ENCODE data around the gene NEU1.
"Not testable (repeated sequence)": the region's sequence is repeated elsewhere in the genome, so short reads cannot be mapped to it uniquely, and the experiment has no call there.

NEU1 gene

DNA sequence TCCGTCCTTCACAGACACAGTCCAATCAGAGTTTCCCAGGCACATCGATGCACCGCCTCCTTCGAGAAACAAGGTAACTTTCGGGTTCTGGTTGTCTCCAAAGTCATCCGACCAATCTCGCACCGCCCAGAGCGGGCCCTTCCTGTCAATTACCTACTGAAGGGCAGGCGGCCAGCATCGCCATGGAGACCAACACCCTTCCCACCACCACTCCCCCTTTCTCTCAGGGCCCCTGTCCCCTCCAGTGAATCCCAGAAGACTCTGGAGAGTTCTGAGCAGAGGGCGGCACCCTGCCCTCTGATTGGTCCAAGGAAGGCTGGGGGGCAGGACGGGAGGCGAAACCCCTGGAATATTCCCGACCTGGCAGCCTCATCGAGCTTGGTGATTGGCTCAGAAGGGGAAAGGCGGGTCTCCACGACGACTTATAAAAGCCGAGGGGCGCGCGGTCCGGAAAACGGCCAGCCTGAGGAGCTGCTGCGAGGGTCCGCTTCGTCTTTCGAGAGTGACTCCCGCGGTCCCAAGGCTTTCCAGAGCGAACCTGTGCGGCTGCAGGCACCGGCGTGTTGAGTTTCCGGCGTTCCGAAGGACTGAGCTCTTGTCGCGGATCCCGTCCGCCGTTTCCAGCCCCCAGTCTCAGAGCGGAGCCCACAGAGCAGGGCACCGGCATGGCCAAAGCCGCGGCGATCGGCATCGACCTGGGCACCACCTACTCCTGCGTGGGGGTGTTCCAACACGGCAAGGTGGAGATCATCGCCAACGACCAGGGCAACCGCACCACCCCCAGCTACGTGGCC, 35.1 kb downstream of the NEU1 start, which contains the start of gene HSPA1B:
HSPA1B (plus strand) TSS at position 453 of the 794 bp plus-strand sequence; CDS start at position 666, 213 bp downstream.
- ATAC-seq (peak; percentile 82), DNase-seq (ENCODE audit: low spot score in 2 of 2) (peak; percentile 82 to 99)
- peaks cover 49% of the 10 kb centered on the region for H3K4me1 Mint-ChIP-seq
- H3K4me3 Mint-ChIP-seq, result peak within 1 kb of the TSS; percentile 84
- peaks cover 36% of the 10 kb centered on the region for H3K36me3 Mint-ChIP-seq
- H3K27ac Mint-ChIP-seq, result peak within 1 kb of the TSS; percentile 98
- no peaks in the 10 kb centered on the region for H3K9me3 Mint-ChIP-seq

DNA sequence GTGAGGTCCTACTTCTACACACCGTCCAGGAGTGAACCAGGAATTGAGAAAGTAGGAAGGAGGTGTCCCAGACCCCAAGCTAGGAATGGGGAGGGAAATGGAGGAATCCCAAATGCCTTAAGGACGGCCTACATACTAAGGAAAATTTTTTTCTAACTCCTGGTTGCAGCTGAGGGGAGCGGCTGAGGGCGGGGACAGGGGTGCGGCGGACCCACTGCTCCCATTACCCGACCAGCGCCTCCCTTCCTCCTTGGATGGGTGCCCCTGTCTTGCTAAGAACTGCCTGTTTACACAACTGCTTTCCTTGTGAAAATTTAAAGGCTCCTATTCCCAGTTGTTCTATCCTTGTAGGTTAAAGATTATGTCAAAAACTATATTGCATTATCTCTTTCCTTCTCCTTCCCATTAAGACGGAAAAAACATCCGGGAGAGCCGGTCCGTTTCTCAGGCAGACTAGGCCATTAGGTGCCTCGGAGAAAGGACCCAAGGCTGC, 35.8 kb downstream of the NEU1 start:
- ATAC-seq (peak; percentile 2), DNase-seq (ENCODE audit: low spot score in 2 of 2) (no peak)
- Mint-ChIP-seq H3K4me1 (peaks cover 55% of the 10 kb centered on the region), H3K27ac (peak overlapping the region; percentile 98), H3K36me3 (peaks cover 41% of the 10 kb centered on the region), H3K4me3 (peak overlapping the region; percentile 84), H3K9me3 (no peaks in the 10 kb centered on the region)

DNA sequence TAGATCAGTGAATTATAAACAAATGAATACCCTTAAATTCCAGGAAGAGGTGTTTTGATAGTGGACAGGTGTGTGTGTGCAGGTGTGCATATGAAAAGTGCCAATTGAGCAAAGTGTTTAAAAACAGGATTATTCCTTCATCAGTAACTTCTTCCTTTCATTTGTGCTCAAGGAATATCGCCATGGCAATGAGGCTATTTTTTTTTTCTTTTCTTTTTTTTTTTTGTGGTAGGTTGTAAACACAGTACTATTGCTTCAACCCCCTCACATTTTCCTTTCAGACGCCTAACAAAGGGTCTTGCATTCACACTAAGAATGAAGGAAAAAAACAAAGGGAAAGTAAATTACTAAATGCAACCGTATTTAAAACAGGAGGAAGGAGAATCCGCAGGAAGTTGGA, 37.1 kb downstream of the NEU1 start:
- H3K27ac Mint-ChIP-seq, result peak overlapping the region; percentile 98
- no peak for ATAC-seq
- no peaks in the 10 kb centered on the region for H3K9me3 Mint-ChIP-seq
- H3K36me3 Mint-ChIP-seq, result peaks cover 32% of the 10 kb centered on the region
- H3K4me1 Mint-ChIP-seq, result peaks cover 60% of the 10 kb centered on the region
- no peak for DNase-seq (ENCODE audit: low spot score in 2 of 2)
- H3K4me3 Mint-ChIP-seq, result peak overlapping the region; percentile 84

DNA sequence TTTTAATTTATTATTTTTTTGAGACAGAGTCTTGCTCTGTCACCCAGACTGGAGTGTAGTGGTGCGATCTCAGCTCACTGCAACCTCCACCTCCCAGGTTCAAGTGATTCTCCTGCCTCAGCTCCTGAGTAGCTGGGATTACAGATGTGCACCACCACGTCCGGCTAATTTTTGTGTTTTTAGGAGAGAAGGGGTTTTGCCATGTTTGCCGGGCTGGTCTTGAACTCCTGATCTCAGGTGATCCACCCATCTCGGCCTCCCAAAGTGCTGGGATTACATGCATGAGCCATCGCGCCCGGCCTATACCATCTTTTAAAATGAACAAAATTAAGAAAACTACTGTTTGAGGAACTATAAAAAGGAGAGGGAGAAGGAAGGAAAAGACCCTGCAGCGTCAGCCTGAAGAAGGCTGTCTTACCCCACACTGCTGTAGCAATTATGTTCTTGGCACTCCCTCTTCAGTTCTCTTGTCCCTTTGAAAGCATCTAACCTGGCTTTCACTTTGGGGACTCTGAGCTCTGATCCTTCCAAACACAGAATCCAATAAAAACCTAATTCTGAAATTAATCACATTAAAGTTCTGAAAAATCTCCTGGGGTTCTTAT, 38.9 kb downstream of the NEU1 start:
- H3K4me3 Mint-ChIP-seq, result peak overlapping the region; percentile 79
- H3K4me1 Mint-ChIP-seq, result peaks cover 59% of the 10 kb centered on the region
- H3K27ac Mint-ChIP-seq, result peak overlapping the region; percentile 15
- H3K9me3 Mint-ChIP-seq; DNase-seq (ENCODE audit: low spot score in 2 of 2); ATAC-seq: not testable (repeated sequence)
- peaks cover 25% of the 10 kb centered on the region for H3K36me3 Mint-ChIP-seq

DNA sequence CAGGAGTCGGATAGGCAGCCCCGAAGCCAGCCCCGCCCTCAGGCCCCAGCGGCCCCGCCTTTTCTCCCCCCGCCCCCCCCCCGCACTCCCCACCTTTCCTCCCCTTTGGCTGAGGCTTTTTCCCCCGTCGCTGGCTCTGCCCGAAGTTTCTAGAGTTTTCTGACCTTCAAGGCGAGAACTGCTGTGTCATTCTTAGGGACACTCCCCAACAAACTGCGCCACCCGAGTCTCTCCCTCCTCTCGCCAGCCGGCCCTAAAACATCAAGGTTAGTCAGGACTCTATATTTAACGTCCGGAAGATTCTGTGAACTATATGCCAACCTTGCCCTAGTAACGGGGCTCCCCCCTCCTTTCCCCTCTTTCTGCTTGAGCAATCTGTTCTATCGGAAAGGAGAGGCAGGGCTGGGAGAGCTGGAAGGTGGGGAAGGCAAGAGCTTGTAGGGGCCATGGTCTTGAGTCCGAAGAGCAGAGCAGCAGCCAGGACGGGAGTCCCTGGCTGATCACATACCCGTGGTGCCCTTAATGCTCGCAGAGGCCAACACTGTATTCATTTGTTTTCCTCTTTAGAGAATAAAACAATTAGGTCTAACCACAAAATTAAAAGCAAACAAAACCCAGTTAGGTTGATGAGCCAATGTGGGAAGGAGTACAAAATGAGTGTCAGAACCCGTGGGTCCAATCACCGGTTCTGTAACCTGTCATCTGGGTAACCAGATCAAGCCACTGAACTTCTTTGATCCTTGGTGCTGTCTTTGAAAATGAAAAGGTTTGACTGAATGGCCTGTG, 40.4 kb downstream of the NEU1 start:
- peak; percentile 44 to 88 for DNase-seq (ENCODE audit: low spot score in 2 of 2)
- Mint-ChIP-seq H3K36me3 (peaks cover 33% of the 10 kb centered on the region), H3K27ac (peak overlapping the region; percentile 95), H3K4me3 (peak overlapping the region; percentile 79), H3K4me1 (peaks cover 66% of the 10 kb centered on the region), H3K9me3 (no peaks in the 10 kb centered on the region)
- peak; percentile 75 for ATAC-seq

DNA sequence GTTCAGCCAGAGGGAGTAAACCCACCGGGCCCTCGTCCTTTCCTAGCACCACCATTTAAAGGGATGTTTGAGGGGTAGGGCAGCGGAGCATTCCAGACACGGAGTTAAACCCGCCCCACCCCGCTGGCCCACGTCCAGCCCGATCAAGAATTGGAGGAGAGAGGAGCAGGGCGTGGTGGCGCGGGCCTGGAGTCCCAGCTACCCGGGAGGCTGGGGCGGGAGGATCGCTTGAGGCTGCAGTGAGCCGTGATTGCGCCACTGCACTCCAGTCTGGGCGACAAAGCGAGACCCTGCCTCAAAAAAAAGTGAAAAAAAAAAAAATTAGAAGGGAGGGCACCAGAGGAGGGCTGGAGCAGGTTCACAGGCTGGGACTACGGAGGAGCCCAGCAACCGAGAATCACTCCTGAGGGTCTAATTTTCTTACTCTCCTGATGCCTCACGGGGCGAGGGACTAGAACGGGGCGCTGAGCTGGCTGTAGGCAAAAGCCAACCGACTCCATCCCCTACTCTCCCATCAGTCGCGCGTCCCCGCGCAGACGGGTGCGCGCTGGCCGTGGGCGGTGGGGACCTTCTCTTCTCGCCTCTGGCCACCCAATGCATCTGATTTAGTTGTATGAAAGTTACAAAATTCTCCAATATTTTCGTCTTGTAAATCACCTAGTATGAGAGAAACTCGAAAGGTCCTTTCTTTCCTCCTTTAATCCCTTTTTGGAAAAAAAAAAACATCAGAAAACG, 41.2 kb downstream of the NEU1 start:
- Mint-ChIP-seq H3K36me3 (peaks cover 26% of the 10 kb centered on the region), H3K4me3 (peak overlapping the region; percentile 79), H3K9me3 (no peaks in the 10 kb centered on the region), H3K4me1 (peaks cover 59% of the 10 kb centered on the region), H3K27ac (peak overlapping the region; percentile 95)
- peak; percentile 63 for ATAC-seq
- DNase-seq (ENCODE audit: low spot score in 2 of 2), result peak; percentile 67 to 85

DNA sequence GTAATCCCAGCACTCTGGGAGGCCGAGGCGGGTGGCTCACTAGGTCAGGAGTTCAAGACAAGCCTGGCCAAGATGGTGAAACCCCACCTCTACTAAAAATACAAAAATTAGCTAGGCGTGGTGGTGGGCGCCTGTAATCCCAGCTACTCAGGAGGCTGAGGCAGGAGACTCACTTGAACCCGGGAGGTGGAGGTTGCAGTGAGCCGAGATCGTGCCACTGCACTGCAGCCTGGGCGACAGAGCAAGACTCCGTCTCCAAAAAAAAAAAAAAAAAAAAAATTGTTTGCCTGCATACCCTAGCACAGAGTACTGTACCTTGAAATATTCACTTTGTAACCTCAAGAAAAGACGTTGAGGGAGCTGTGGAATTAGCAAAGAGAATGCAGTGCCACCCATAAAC, 42.2 kb downstream of the NEU1 start:
- H3K9me3 Mint-ChIP-seq; DNase-seq (ENCODE audit: low spot score in 2 of 2); ATAC-seq: not testable (repeated sequence)
- peaks cover 28% of the 10 kb centered on the region for H3K36me3 Mint-ChIP-seq
- peak overlapping the region; percentile 79 for H3K4me3 Mint-ChIP-seq
- peak overlapping the region; percentile 65 for H3K27ac Mint-ChIP-seq
- H3K4me1 Mint-ChIP-seq, result peaks cover 53% of the 10 kb centered on the region

DNA sequence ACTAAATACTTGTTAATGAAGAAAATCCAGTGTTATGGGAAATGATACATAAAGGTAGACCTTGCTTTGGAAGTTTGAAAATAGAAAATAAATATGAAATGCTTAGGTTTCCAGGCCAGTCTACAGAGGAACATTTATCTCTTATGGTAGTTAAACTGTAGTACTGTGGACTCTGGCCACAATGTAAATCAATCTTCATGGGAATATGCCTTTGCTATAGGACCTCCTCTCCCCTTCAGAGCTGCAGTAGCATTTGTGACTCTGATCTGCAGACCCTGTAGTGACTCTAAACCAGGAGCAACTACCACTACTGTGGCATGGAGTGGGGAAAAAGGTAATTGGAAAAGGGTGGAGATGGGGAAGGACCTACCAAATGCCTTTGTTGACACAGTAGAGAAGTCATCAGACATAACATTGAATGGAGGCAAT, 42.7 kb downstream of the NEU1 start:
- Mint-ChIP-seq H3K27ac (peak overlapping the region; percentile 65), H3K36me3 (peaks cover 32% of the 10 kb centered on the region), H3K4me3 (peak overlapping the region; percentile 79), H3K4me1 (peaks cover 53% of the 10 kb centered on the region), H3K9me3 (no peaks in the 10 kb centered on the region)
- ATAC-seq, result no peak
- no peak for DNase-seq (ENCODE audit: low spot score in 2 of 2)

DNA sequence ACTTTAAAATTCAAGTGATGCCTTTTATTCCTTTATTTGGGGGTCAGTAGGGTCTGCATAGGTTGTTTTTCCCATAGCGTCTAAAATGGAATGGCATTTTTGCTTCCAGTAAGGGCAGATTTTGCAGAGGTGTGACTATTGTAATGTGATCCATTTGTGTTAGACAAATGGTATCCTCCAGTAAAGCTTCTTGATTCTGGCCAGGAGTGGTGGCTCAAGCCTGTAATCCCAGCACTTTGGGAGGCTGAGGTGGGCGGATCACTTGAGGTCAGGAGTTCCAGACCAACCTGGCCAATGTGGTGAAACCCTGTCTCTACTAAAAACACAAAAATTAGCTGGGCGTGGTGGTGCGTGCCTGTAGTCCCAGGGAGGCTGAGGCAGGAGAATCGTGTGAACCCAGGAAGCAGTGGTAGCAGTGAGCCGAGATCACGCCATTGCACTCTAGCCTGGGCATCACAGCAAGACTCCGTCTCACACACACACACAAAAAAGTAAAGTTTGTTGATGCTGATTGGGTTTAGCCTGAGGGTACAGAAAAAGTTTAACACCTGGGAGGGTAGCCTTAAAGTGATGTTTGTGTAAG, 44.6 kb downstream of the NEU1 start:
- H3K36me3 Mint-ChIP-seq, result peaks cover 46% of the 10 kb centered on the region
- peak overlapping the region; percentile 80 for H3K4me3 Mint-ChIP-seq
- peak overlapping the region; percentile 85 for H3K27ac Mint-ChIP-seq
- peaks cover 61% of the 10 kb centered on the region for H3K4me1 Mint-ChIP-seq
- H3K9me3 Mint-ChIP-seq; ATAC-seq; DNase-seq (ENCODE audit: low spot score in 2 of 2): not testable (repeated sequence)

DNA sequence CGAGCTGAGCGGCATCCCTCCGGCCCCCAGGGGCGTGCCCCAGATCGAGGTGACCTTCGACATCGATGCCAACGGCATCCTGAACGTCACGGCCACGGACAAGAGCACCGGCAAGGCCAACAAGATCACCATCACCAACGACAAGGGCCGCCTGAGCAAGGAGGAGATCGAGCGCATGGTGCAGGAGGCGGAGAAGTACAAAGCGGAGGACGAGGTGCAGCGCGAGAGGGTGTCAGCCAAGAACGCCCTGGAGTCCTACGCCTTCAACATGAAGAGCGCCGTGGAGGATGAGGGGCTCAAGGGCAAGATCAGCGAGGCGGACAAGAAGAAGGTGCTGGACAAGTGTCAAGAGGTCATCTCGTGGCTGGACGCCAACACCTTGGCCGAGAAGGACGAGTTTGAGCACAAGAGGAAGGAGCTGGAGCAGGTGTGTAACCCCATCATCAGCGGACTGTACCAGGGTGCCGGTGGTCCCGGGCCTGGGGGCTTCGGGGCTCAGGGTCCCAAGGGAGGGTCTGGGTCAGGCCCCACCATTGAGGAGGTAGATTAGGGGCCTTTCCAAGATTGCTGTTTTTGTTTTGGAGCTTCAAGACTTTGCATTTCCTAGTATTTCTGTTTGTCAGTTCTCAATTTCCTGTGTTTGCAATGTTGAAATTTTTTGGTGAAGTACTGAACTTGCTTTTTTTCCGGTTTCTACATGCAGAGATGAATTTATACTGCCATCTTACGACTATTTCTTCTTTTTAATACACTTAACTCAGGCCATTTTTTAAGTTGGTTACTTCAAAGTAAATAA, 45.3 kb downstream of the NEU1 start:
- DNase-seq (ENCODE audit: low spot score in 2 of 2); H3K9me3 Mint-ChIP-seq: not testable (repeated sequence)
- Mint-ChIP-seq H3K36me3 (peaks cover 52% of the 10 kb centered on the region), H3K4me3 (peak overlapping the region; percentile 80), H3K27ac (peak overlapping the region; percentile 85), H3K4me1 (peaks cover 61% of the 10 kb centered on the region)
- peak; percentile 27 for ATAC-seq

DNA sequence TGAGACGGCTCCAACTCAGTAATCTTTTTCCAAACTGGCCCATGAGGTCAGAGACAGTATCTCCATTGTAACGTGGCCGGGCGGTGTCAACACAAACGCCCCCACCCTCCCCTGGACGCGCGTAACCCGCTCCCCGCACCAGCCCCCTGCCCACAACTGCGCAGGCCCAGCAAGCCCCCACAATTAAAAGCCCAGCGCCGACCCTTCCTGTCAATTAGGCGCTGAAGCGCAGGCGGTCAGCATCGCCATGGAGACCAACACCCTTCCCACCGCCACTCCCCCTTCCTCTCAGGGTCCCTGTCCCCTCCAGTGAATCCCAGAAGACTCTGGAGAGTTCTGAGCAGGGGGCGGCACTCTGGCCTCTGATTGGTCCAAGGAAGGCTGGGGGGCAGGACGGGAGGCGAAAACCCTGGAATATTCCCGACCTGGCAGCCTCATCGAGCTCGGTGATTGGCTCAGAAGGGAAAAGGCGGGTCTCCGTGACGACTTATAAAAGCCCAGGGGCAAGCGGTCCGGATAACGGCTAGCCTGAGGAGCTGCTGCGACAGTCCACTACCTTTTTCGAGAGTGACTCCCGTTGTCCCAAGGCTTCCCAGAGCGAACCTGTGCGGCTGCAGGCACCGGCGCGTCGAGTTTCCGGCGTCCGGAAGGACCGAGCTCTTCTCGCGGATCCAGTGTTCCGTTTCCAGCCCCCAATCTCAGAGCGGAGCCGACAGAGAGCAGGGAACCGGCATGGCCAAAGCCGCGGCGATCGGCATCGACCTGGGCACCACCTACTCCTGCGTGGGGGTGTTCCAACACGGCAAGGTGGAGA, 47.4 kb downstream of the NEU1 start, which contains the start of the genes HSPA1A and HSPA1L:
HSPA1A (plus strand) TSS at position 519 of the 814 bp plus-strand sequence; CDS start at position 733, 214 bp downstream.
HSPA1L (minus strand) TSS at position 259 of the 814 bp plus-strand sequence. CDS start 3,311 bp downstream, outside the sequence.
- H3K27ac Mint-ChIP-seq, result peak within 1 kb of the TSS; percentile 98
- H3K9me3 Mint-ChIP-seq, result no peaks in the 10 kb centered on the region
- DNase-seq (ENCODE audit: low spot score in 2 of 2) (peak; percentile 62 to 94), ATAC-seq (peak; percentile 44)
- H3K4me3 Mint-ChIP-seq, result peak within 1 kb of the TSS; percentile 93
- H3K36me3 Mint-ChIP-seq, result peaks cover 50% of the 10 kb centered on the region
- H3K4me1 Mint-ChIP-seq, result peaks cover 59% of the 10 kb centered on the region

DNA sequence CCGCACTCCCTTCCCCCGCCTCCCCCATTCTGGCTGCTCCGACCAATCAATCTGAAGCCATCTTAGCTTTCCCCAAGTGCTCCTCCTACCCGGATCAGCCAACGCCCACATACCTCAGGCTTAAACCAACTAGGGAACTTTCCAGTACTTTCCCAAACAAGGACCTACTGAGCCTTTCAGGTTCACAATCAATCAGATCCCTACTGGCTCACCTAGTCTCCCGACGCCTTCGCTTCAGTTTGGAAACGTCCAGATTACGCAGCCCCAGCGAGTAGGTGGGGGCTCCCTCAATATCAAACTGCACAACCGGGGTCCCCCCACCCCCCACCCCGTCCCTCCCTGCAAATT, 48.0 kb downstream of the NEU1 start:
- peak in 1 of 2 donors; percentile 84 for DNase-seq (ENCODE audit: low spot score in 2 of 2)
- Mint-ChIP-seq H3K4me1 (peaks cover 53% of the 10 kb centered on the region), H3K36me3 (peaks cover 53% of the 10 kb centered on the region), H3K27ac (peak overlapping the region; percentile 98), H3K9me3 (no peaks in the 10 kb centered on the region), H3K4me3 (peak overlapping the region; percentile 93)
- peak; percentile 33 for ATAC-seq

DNA sequence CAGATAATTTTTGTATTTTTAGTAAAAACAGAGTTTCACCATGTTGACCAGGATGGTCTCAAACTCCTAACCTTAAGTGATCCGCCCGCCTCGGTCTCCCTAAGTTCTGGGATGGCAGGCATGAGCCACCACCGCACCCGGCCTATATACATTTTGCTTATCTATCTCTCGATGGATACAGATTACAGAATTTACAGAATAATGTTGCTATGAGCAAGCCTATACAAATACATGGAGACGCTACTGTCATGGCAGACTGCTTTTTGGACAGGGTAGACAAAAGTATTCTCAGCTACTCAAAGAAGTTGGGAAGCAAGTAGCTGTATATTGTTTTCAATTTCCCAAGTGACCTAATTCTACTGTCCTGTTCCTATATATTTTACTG, 49.2 kb downstream of the NEU1 start:
- H3K27ac Mint-ChIP-seq, result peak overlapping the region; percentile 98
- H3K4me3 Mint-ChIP-seq, result peak overlapping the region; percentile 93
- no peaks in the 10 kb centered on the region for H3K9me3 Mint-ChIP-seq
- peaks cover 47% of the 10 kb centered on the region for H3K4me1 Mint-ChIP-seq
- no peak for DNase-seq (ENCODE audit: low spot score in 2 of 2)
- H3K36me3 Mint-ChIP-seq, result peaks cover 47% of the 10 kb centered on the region
- ATAC-seq, result no peak
